ENCODE data around the gene CBARP. TPM values are rescaled to one million over a fixed set of nuclear protein-coding genes. Genes with fewer than 3 reads are reported as not detected.

CBARP gene
- total and polyA plus RNA-seq, 2 of the 13 experiments (the other 11 are each of a cell fraction or from before 2014, with no cell fraction given) = 1.2 to 1.4 TPM

- TF ChIP-seq, protein P1, sequence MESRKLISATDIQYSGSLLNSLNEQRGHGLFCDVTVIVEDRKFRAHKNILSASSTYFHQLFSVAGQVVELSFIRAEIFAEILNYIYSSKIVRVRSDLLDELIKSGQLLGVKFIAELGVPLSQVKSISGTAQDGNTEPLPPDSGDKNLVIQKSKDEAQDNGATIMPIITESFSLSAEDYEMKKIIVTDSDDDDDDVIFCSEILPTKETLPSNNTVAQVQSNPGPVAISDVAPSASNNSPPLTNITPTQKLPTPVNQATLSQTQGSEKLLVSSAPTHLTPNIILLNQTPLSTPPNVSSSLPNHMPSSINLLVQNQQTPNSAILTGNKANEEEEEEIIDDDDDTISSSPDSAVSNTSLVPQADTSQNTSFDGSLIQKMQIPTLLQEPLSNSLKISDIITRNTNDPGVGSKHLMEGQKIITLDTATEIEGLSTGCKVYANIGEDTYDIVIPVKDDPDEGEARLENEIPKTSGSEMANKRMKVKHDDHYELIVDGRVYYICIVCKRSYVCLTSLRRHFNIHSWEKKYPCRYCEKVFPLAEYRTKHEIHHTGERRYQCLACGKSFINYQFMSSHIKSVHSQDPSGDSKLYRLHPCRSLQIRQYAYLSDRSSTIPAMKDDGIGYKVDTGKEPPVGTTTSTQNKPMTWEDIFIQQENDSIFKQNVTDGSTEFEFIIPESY (CRISPR knock-in tag; IDR thresholded peaks at IDR 0.05) = peak; percentile 4; the same call in 1 of the 2 replicates
- TF ChIP-seq GABPA (IDR thresholded peaks at IDR 0.05; ENCODE audit: low read depth, low read length) (no peak), GABPA (CRISPR knock-in tag; IDR thresholded peaks at IDR 0.05; ENCODE audit: low read depth) (no peak), RBAK (CRISPR knock-in tag; IDR thresholded peaks at IDR 0.05) (no peak), ZNF543 (CRISPR knock-in tag; IDR thresholded peaks at IDR 0.05) (no peak), CENPX (CRISPR knock-in tag; IDR thresholded peaks at IDR 0.05) (no peak), PAX8 (CRISPR knock-in tag; IDR thresholded peaks at IDR 0.05; ENCODE audit: borderline replicate concordance) (no peak; the same call in 1 of the 2 replicates), MTF1 (CRISPR knock-in tag; IDR thresholded peaks at IDR 0.05) (no peak), ZNF333 (CRISPR knock-in tag; IDR thresholded peaks at IDR 0.05; ENCODE audit: borderline replicate concordance) (no peak), ZNF878 (CRISPR knock-in tag; IDR thresholded peaks at IDR 0.05) (no peak), CENPBD1 (CRISPR knock-in tag; IDR thresholded peaks at IDR 0.05; ENCODE audit: borderline replicate concordance, low read depth) (0 out of 2 replicates have a peak, but pooled peaks have one; percentile 44), ATRX (CRISPR knock-in tag; IDR thresholded peaks at IDR 0.05; ENCODE audit: borderline replicate concordance) (no peak), SRSF4 (IDR thresholded peaks at IDR 0.05; ENCODE audit: low read depth, low read length, poor library complexity, severe bottlenecking) (no peak), ZNF546 (CRISPR knock-in tag; conservative IDR thresholded peaks at IDR 0.05) (peak; percentile 88; the same call in 1 of the 2 replicates), ZNF75D (CRISPR knock-in tag; IDR thresholded peaks at IDR 0.05; ENCODE audit: borderline replicate concordance) (no peak)
- TF ChIP-seq, protein P2, sequence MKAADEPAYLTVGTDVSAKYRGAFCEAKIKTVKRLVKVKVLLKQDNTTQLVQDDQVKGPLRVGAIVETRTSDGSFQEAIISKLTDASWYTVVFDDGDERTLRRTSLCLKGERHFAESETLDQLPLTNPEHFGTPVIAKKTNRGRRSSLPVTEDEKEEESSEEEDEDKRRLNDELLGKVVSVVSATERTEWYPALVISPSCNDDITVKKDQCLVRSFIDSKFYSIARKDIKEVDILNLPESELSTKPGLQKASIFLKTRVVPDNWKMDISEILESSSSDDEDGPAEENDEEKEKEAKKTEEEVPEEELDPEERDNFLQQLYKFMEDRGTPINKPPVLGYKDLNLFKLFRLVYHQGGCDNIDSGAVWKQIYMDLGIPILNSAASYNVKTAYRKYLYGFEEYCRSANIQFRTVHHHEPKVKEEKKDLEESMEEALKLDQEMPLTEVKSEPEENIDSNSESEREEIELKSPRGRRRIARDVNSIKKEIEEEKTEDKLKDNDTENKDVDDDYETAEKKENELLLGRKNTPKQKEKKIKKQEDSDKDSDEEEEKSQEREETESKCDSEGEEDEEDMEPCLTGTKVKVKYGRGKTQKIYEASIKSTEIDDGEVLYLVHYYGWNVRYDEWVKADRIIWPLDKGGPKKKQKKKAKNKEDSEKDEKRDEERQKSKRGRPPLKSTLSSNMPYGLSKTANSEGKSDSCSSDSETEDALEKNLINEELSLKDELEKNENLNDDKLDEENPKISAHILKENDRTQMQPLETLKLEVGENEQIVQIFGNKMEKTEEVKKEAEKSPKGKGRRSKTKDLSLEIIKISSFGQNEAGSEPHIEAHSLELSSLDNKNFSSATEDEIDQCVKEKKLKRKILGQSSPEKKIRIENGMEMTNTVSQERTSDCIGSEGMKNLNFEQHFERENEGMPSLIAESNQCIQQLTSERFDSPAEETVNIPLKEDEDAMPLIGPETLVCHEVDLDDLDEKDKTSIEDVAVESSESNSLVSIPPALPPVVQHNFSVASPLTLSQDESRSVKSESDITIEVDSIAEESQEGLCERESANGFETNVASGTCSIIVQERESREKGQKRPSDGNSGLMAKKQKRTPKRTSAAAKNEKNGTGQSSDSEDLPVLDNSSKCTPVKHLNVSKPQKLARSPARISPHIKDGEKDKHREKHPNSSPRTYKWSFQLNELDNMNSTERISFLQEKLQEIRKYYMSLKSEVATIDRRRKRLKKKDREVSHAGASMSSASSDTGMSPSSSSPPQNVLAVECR (CRISPR knock-in tag; IDR thresholded peaks at IDR 0.05; ENCODE audit: borderline replicate concordance) = peak; percentile 46
- TF ChIP-seq, protein P3, sequence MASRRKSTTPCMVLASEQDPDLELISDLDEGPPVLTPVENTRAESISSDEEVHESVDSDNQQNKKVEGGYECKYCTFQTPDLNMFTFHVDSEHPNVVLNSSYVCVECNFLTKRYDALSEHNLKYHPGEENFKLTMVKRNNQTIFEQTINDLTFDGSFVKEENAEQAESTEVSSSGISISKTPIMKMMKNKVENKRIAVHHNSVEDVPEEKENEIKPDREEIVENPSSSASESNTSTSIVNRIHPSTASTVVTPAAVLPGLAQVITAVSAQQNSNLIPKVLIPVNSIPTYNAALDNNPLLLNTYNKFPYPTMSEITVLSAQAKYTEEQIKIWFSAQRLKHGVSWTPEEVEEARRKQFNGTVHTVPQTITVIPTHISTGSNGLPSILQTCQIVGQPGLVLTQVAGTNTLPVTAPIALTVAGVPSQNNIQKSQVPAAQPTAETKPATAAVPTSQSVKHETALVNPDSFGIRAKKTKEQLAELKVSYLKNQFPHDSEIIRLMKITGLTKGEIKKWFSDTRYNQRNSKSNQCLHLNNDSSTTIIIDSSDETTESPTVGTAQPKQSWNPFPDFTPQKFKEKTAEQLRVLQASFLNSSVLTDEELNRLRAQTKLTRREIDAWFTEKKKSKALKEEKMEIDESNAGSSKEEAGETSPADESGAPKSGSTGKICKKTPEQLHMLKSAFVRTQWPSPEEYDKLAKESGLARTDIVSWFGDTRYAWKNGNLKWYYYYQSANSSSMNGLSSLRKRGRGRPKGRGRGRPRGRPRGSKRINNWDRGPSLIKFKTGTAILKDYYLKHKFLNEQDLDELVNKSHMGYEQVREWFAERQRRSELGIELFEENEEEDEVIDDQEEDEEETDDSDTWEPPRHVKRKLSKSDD (CRISPR knock-in tag; IDR thresholded peaks at IDR 0.05; ENCODE audit: low read depth) = no peak
- TF ChIP-seq, protein P4, sequence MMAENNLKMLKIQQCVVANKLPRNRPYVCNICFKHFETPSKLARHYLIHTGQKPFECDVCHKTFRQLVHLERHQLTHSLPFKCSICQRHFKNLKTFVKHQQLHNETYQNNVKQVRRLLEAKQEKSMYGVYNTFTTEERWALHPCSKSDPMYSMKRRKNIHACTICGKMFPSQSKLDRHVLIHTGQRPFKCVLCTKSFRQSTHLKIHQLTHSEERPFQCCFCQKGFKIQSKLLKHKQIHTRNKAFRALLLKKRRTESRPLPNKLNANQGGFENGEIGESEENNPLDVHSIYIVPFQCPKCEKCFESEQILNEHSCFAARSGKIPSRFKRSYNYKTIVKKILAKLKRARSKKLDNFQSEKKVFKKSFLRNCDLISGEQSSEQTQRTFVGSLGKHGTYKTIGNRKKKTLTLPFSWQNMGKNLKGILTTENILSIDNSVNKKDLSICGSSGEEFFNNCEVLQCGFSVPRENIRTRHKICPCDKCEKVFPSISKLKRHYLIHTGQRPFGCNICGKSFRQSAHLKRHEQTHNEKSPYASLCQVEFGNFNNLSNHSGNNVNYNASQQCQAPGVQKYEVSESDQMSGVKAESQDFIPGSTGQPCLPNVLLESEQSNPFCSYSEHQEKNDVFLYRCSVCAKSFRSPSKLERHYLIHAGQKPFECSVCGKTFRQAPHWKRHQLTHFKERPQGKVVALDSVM (CRISPR knock-in tag; IDR thresholded peaks at IDR 0.05) = no peak
Observed at GRCh38 chr19:1269065-1269477, 31.3 kb upstream of the CBARP start, which contains the start of gene CIRBP (continued).
